Epithelial cell of esophagus (primary cell): ENCODE measurements around the gene KAT7.

ENCODE experiments used
- DNase-seq: peaks from one replicate; pipeline ENCODE4 v3.0.0; 2010; ENCODE audit warnings: low read depth
- H3K4me3 ChIP-seq: 2 replicates; pipeline ENCODE4 v1.5.1; 2011; ENCODE audit warnings: mild to moderate bottlenecking, low read length, control low read depth
- CTCF ChIP-seq: IDR thresholded peaks from 2 replicates; pipeline ENCODE4 v1.5.1; 2011; ENCODE audit warnings: low read depth, mild to moderate bottlenecking, low read length, control low read depth, inconsistent platforms; ENCODE audit not compliant: insufficient read depth; ENCODE audit errors: missing control alignments

KAT7 gene

GRCh38 chr17:49746791-49747490, 41.5 kb upstream of the KAT7 start:
- no peak for DNase-seq
- no peak overlapping the region for H3K4me3 ChIP-seq
- TF ChIP-seq CTCF: no peak

GRCh38 chr17:49747632-49748031, 40.8 kb upstream of the KAT7 start:
- no peak for DNase-seq
- TF ChIP-seq CTCF: no peak
- H3K4me3 ChIP-seq: no peak overlapping the region

GRCh38 chr17:49748223-49748622, 40.3 kb upstream of the KAT7 start:
- DNase-seq: no peak
- TF ChIP-seq CTCF: no peak
- H3K4me3 ChIP-seq: no peak overlapping the region

GRCh38 chr17:49748791-49749190, 39.7 kb upstream of the KAT7 start:
- no peak overlapping the region for H3K4me3 ChIP-seq
- TF ChIP-seq CTCF: no peak
- no peak for DNase-seq

GRCh38 chr17:49749730-49750129, 38.8 kb upstream of the KAT7 start:
- TF ChIP-seq CTCF: no peak
- DNase-seq: no peak
- H3K4me3 ChIP-seq: no peak overlapping the region

- TF ChIP-seq CTCF: no peak
- H3K4me3 ChIP-seq: no peak overlapping the region
- no peak for DNase-seq
Observed at GRCh38 chr17:49752508-49752907, 36.0 kb upstream of the KAT7 start.

- TF ChIP-seq CTCF: no peak
- DNase-seq: no peak
- no peak overlapping the region for H3K4me3 ChIP-seq
Observed at GRCh38 chr17:49753959-49754391, 34.5 kb upstream of the KAT7 start.
